HepG2 (cell line): ENCODE data around the gene ATP11C. TPM values are rescaled to one million over a fixed set of nuclear protein-coding genes. Genes with fewer than 3 reads are reported as not detected.

Source experiments
- E2F2 ChIP-seq: sonication (generic); formaldehyde crosslinking; IDR thresholded peaks from 2 replicates; pipeline ENCODE4 v1.4.0; 2020; ENCODE audit warnings: missing genetic modification reagents, borderline replicate concordance
- EHMT2 ChIP-seq: fragments of 200-600 bp; sonication (generic); IDR thresholded peaks from 2 replicates; pipeline ENCODE4 v1.7.0; 2017; ENCODE audit warnings: antibody characterized with exemption, low read depth, low read length, borderline replicate concordance
- HDAC2 ChIP-seq: sonication (generic); formaldehyde crosslinking; IDR thresholded peaks from 2 replicates; pipeline ENCODE4 v1.4.0; 2020; ENCODE audit warnings: missing genetic modification reagents
- KMT2A ChIP-seq: sonication (generic); formaldehyde crosslinking; IDR thresholded peaks from 2 replicates; pipeline ENCODE4 v1.4.0; 2020; ENCODE audit warnings: missing genetic modification reagents
- POGZ ChIP-seq: sonication (generic); formaldehyde crosslinking; IDR thresholded peaks from 2 replicates; pipeline ENCODE4 v1.4.0; 2020; ENCODE audit warnings: mild to moderate bottlenecking, missing genetic modification reagents
- SAP130 ChIP-seq: IDR thresholded peaks from 2 replicates; pipeline ENCODE4 v1.6.1; 2016; ENCODE audit warnings: low read depth
- SIX4 ChIP-seq: sonication (generic); formaldehyde crosslinking; IDR thresholded peaks from 2 replicates; pipeline ENCODE4 v1.4.0; 2020; ENCODE audit warnings: missing genetic modification reagents
- THRA ChIP-seq: sonication (generic); formaldehyde crosslinking; IDR thresholded peaks from 2 replicates; pipeline ENCODE4 v1.4.0; 2020; ENCODE audit warnings: missing genetic modification reagents, borderline replicate concordance
- ZC3H4 ChIP-seq: sonication (generic); formaldehyde crosslinking; IDR thresholded peaks from 2 replicates; pipeline ENCODE4 v1.4.0; 2020; ENCODE audit warnings: missing genetic modification reagents, borderline replicate concordance
- ZFX ChIP-seq: sonication (generic); formaldehyde crosslinking; IDR thresholded peaks from 2 replicates; pipeline ENCODE4 v1.4.0; 2020; ENCODE audit warnings: mild to moderate bottlenecking, low read depth, missing genetic modification reagents, moderate library complexity
- ZKSCAN8 ChIP-seq: IDR thresholded peaks from 2 replicates; pipeline ENCODE4 v1.6.1; 2016; ENCODE audit warnings: borderline replicate concordance, missing genetic modification reagents, missing compliant biosample characterization
- ZNF18 ChIP-seq: sonication (generic); formaldehyde crosslinking; IDR thresholded peaks from 2 replicates; pipeline ENCODE4 v1.8.0; 2022; ENCODE audit warnings: mild to moderate bottlenecking, missing genetic modification reagents; ENCODE audit not compliant: insufficient replicate concordance
- ZNF292 ChIP-seq: sonication (generic); formaldehyde crosslinking; IDR thresholded peaks from 2 replicates; pipeline ENCODE4 v1.8.1; 2022; ENCODE audit warnings: mild to moderate bottlenecking, low read depth, missing genetic modification reagents, borderline replicate concordance
- ZNF768 ChIP-seq: sonication (generic); formaldehyde crosslinking; IDR thresholded peaks from 2 replicates; pipeline ENCODE4 v1.4.0; 2020; ENCODE audit warnings: missing genetic modification reagents
- polyA plus RNA-seq, 8 experiments: library from polyadenylated mRNA; depleted of rRNA in 3 of 8; stranded (reverse) in 7 of 8; unstranded in 1 of 8; fragments of >200 nt; fragmentation: Illumina TruSeq in 4 of 8; extraction: Trizol in 4 of 8; gene quantifications; 2 replicates each; pipeline versions ENCODE4 v1.2.1 to v1.2.3, GENCODE V29; 2011 to 2016; ENCODE audit warnings: low read depth in 4 of 8, missing spikeins in 1 of 8, mixed read lengths in 1 of 8; ENCODE audit not compliant: insufficient read depth in 1 of 8
- total RNA-seq, 5 experiments: library from RNA; depleted of rRNA; stranded (reverse); fragments of >200 nt; fragmentation: Illumina TruSeq; extraction: Trizol; gene quantifications; 2 replicates each; pipeline ENCODE4 v1.2.3, GENCODE V29; 2016; ENCODE audit warnings: low read depth in 1 of 5
- TF ChIP-seq, protein P1 (sequence below): sonication (generic); formaldehyde crosslinking; IDR thresholded peaks from 2 replicates; pipeline ENCODE4 v1.5.1; 2020; ENCODE audit warnings: mild to moderate bottlenecking, missing genetic modification reagents
- TF ChIP-seq, protein P2 (sequence below): sonication (generic); formaldehyde crosslinking; IDR thresholded peaks from 2 replicates; pipeline ENCODE4 v1.4.0; 2020; ENCODE audit warnings: mild to moderate bottlenecking, missing genetic modification reagents, borderline replicate concordance

Gene ATP11C
- total and polyA plus RNA-seq, 2 of the 13 experiments (the other 11 are each of a cell fraction or from before 2014, with no cell fraction given) = 8.5 to 16.9 TPM

DNA sequence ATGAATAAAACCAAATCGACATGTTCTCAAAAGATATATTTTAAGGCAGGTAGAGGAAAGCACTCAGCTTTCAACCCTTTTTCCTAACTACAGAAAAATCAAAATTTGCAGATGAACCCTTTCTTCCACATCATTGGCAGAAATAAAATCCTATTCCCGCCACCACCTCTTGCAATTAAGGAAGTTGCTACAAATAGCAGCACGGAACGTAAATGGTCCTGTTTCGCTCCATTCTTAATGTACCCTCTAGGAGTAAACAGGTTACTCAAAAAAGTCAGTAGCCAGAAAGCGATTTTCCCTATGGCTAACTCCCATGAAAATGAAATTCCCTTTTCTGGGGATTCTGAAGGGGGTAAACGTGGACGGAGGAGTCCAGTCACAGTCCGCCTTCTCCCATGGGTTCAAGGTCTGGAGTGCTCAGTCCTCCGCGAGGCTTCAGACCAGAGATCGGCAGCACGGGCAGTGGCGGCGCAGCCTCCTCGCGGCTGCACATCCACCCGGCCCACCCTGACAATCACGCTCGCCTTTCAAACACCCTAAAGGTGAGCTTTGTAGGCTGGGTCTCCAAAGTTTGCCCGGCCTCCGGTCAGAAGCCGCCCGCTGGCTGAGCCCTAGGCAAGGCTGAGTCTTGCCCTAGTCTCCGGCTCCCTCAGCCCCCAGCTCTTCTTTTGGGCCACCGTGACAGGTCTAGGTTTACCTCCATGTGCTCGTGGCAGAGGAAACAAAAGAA lies 1.8 kb downstream of the ATP11C start (continued):
- TF ChIP-seq EHMT2 (no peak), ZNF768 (CRISPR knock-in tag) (peak; percentile 62; the same call in 1 of the 2 replicates), ZC3H4 (CRISPR knock-in tag) (no peak), ZNF292 (CRISPR knock-in tag) (no peak), HDAC2 (CRISPR knock-in tag) (0 out of 2 replicates have a peak, but pooled peaks have one; percentile 19), THRA (no peak), ZFX (CRISPR knock-in tag) (no peak), SIX4 (CRISPR knock-in tag) (no peak), POGZ (CRISPR knock-in tag) (no peak), ZNF18 (CRISPR knock-in tag) (no peak), ZKSCAN8 (no peak), KMT2A (CRISPR knock-in tag) (peak; percentile 43; the same call in 1 of the 2 replicates), SAP130 (0 out of 2 replicates have a peak, but pooled peaks have one; percentile 17), E2F2 (CRISPR knock-in tag) (no peak)
- TF ChIP-seq, protein P1, sequence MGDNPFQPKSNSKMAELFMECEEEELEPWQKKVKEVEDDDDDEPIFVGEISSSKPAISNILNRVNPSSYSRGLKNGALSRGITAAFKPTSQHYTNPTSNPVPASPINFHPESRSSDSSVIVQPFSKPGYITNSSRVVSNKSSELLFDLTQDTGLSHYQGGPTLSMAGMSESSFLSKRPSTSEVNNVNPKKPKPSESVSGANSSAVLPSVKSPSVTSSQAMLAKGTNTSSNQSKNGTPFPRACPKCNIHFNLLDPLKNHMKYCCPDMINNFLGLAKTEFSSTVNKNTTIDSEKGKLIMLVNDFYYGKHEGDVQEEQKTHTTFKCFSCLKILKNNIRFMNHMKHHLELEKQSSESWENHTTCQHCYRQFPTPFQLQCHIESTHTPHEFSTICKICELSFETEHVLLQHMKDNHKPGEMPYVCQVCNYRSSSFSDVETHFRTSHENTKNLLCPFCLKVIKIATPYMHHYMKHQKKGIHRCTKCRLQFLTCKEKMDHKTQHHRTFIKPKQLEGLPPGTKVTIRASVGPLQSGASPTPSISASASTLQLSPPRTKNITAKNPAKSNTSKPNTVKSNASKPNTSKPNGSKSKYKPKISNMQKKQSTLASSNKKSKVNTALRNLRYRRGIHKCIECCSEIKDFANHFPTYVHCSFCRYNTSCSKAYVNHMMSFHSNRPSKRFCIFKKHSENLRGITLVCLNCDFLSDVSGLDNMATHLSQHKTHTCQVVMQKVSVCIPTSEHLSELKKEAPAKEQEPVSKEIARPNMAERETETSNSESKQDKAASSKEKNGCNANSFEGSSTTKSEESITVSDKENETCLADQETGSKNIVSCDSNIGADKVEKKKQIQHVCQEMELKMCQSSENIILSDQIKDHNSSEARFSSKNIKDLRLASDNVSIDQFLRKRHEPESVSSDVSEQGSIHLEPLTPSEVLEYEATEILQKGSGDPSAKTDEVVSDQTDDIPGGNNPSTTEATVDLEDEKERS (CRISPR knock-in tag) = no peak
- TF ChIP-seq, protein P2, sequence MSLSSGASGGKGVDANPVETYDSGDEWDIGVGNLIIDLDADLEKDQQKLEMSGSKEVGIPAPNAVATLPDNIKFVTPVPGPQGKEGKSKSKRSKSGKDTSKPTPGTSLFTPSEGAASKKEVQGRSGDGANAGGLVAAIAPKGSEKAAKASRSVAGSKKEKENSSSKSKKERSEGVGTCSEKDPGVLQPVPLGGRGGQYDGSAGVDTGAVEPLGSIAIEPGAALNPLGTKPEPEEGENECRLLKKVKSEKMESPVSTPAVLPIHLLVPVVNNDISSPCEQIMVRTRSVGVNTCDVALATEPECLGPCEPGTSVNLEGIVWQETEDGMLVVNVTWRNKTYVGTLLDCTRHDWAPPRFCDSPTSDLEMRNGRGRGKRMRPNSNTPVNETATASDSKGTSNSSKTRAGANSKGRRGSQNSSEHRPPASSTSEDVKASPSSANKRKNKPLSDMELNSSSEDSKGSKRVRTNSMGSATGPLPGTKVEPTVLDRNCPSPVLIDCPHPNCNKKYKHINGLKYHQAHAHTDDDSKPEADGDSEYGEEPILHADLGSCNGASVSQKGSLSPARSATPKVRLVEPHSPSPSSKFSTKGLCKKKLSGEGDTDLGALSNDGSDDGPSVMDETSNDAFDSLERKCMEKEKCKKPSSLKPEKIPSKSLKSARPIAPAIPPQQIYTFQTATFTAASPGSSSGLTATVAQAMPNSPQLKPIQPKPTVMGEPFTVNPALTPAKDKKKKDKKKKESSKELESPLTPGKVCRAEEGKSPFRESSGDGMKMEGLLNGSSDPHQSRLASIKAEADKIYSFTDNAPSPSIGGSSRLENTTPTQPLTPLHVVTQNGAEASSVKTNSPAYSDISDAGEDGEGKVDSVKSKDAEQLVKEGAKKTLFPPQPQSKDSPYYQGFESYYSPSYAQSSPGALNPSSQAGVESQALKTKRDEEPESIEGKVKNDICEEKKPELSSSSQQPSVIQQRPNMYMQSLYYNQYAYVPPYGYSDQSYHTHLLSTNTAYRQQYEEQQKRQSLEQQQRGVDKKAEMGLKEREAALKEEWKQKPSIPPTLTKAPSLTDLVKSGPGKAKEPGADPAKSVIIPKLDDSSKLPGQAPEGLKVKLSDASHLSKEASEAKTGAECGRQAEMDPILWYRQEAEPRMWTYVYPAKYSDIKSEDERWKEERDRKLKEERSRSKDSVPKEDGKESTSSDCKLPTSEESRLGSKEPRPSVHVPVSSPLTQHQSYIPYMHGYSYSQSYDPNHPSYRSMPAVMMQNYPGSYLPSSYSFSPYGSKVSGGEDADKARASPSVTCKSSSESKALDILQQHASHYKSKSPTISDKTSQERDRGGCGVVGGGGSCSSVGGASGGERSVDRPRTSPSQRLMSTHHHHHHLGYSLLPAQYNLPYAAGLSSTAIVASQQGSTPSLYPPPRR = no peak
